Measurements from ENCODE around the gene PNPT1.
"Not testable (repeated sequence)": the region's sequence is repeated elsewhere in the genome, so short reads cannot be mapped to it uniquely, and the experiment has no call there.

Gene PNPT1

GRCh38 chr2:55653255-55653654 is 40.4 kb downstream of the PNPT1 start:
- DNase-seq, result no peak

GRCh38 chr2:55649211-55649610 is 44.4 kb downstream of the PNPT1 start:
- no peak for DNase-seq

- no peak for DNase-seq
Measured at GRCh38 chr2:55636831-55637230, 56.8 kb downstream of the PNPT1 start.

- DNase-seq, result no peak
Measured at GRCh38 chr2:55628931-55629330, 64.7 kb downstream of the PNPT1 start.

- DNase-seq, result no peak
Measured at GRCh38 chr2:55627915-55628314, 65.7 kb downstream of the PNPT1 start.

GRCh38 chr2:55621802-55622201 is 71.8 kb downstream of the PNPT1 start:
- DNase-seq, result no peak

- DNase-seq, result peak; percentile 52
Measured at GRCh38 chr2:55620123-55620779, 73.4 kb downstream of the PNPT1 start.

GRCh38 chr2:55618275-55619055 is 75.2 kb downstream of the PNPT1 start:
- DNase-seq, result peak; percentile 78

- DNase-seq, result no peak
Measured at GRCh38 chr2:55618025-55618274, 75.7 kb downstream of the PNPT1 start.

GRCh38 chr2:55617175-55618024 is 76.2 kb downstream of the PNPT1 start, which contains the start of gene PPP4R3B:
PPP4R3B (minus strand) TSS chr2:55617622; CDS start chr2:55617285, 337 bp downstream.
- peak; percentile 100 for DNase-seq

GRCh38 chr2:55616551-55617174 is 77.0 kb downstream of the PNPT1 start:
- DNase-seq, result peak; percentile 64

GRCh38 chr2:55611997-55612396 is 81.6 kb downstream of the PNPT1 start:
- no peak for DNase-seq

GRCh38 chr2:55610954-55611743 is 82.5 kb downstream of the PNPT1 start:
- no peak for DNase-seq

- DNase-seq, result no peak
Measured at GRCh38 chr2:55609938-55610578, 83.6 kb downstream of the PNPT1 start.

GRCh38 chr2:55609193-55609794 is 84.3 kb downstream of the PNPT1 start:
- DNase-seq, result no peak

GRCh38 chr2:55607717-55608116 is 85.9 kb downstream of the PNPT1 start:
- DNase-seq, result no peak

- no peak for DNase-seq
Measured at GRCh38 chr2:55604027-55604565, 89.5 kb downstream of the PNPT1 start.

- no peak for DNase-seq
Measured at GRCh38 chr2:55601849-55602248, 91.8 kb downstream of the PNPT1 start.

GRCh38 chr2:55598056-55598795 is 95.4 kb downstream of the PNPT1 start:
- no peak for DNase-seq

- DNase-seq, result not testable (repeated sequence)
Measured at GRCh38 chr2:55596795-55597194, 96.8 kb downstream of the PNPT1 start.

Measured in hematopoietic multipotent progenitor cell treated with erythropoietin and hydrocortisone succinate and interleukin-3 and kit ligand, for 8 days (in vitro differentiated cells).